HepG2 (cell line): ENCODE data around the gene FAM222B.
"Not testable (repeated sequence)": the region's sequence is repeated elsewhere in the genome, so short reads cannot be mapped to it uniquely, and the experiment has no call there.

Source experiments
- EP300 ChIP-seq, 3 experiments: sonication (generic) in 1 of 3; formaldehyde crosslinking in 1 of 3; IDR thresholded peaks; 2 replicates each; pipeline versions ENCODE4 v1.5.1 to v1.6.1; 2011 to 2020; ENCODE audit warnings: low read depth in 2 of 3, low read length in 2 of 3, borderline replicate concordance in 1 of 3, improper control_type of control experiment in 1 of 3, mild to moderate bottlenecking in 1 of 3, missing genetic modification reagents in 1 of 3, moderate library complexity in 1 of 3
- RAD51 ChIP-seq: fragments of 450-650 bp; IDR thresholded peaks from 2 replicates; pipeline ENCODE4 v1.6.1; 2016; ENCODE audit warnings: borderline replicate concordance
- SIN3A ChIP-seq: IDR thresholded peaks from 2 replicates; pipeline ENCODE4 v1.6.1; 2011; ENCODE audit warnings: low read depth, mild to moderate bottlenecking, control low read depth, low read length, borderline replicate concordance
- TAF15 ChIP-seq: fragments of 200-400 bp; formaldehyde crosslinking; IDR thresholded peaks from one replicate; pipeline ENCODE4 v1.6.1; 2018; ENCODE audit warnings: mild to moderate bottlenecking, low read depth, low read length; ENCODE audit not compliant: poor library complexity, severe bottlenecking
- ZNF253 ChIP-seq: sonication (generic); formaldehyde crosslinking; IDR thresholded peaks from 2 replicates; pipeline ENCODE4 v1.8.0; 2022; ENCODE audit warnings: mild to moderate bottlenecking, missing genetic modification reagents, borderline replicate concordance
- ZSCAN31 ChIP-seq: sonication (generic); formaldehyde crosslinking; IDR thresholded peaks from 2 replicates; pipeline ENCODE4 v1.5.0; 2020; ENCODE audit warnings: low read depth, mild to moderate bottlenecking, missing genetic modification reagents

GRCh38 chr17:28877150-28877711 lies 34.6 kb upstream of the FAM222B start:
- TF ChIP-seq RAD51; ZSCAN31; TAF15; EP300 (IDR thresholded peaks at IDR 0.05; ENCODE audit: low read depth in 2 of 2, low read length in 2 of 2); EP300 (CRISPR knock-in tag; IDR thresholded peaks at IDR 0.05; ENCODE audit: borderline replicate concordance); SIN3A; ZNF253 (CRISPR knock-in tag): not testable (repeated sequence)
